Measurements from ENCODE around the gene SUFU.

Gene SUFU

GRCh38 chr10:102620591-102621442, 117.0 kb downstream of the SUFU start:
- Histone ChIP-seq H3K9ac (ENCODE audit: insufficient read length, low read depth) (no peak overlapping the region), H3K27me3 (ENCODE audit: insufficient read depth, insufficient read length) (no peaks in the 10 kb centered on the region), H3K4me3 (ENCODE audit: insufficient read length, low read depth) (no peak overlapping the region), H3K4me1 (ENCODE audit: insufficient read depth, insufficient read length) (peaks cover 7% of the 10 kb centered on the region), H3K9me3 (ENCODE audit: insufficient read depth, low read length) (0 out of 2 replicates have a peak, but pooled peaks cover 7% of the 10 kb centered on the region), H3K36me3 (ENCODE audit: insufficient read depth, insufficient read length, low read length) (peaks cover 29% of the 10 kb centered on the region)
- no peak for DNase-seq (ENCODE audit: low read depth, low spot score)
- no peak for TF ChIP-seq SUZ12 (IDR thresholded peaks at IDR 0.05; ENCODE audit: extremely low read depth, insufficient read depth, insufficient read length)
- no peak for TF ChIP-seq YY1 (IDR thresholded peaks at IDR 0.05; ENCODE audit: insufficient read depth, insufficient read length)
- no peak for TF ChIP-seq ZNF274 (IDR thresholded peaks at IDR 0.05; ENCODE audit: low read depth, low read length)

GRCh38 chr10:102621443-102622325, 117.9 kb downstream of the SUFU start:
- H3K27me3 ChIP-seq (ENCODE audit: insufficient read depth, insufficient read length): no peaks in the 10 kb centered on the region
- H3K36me3 ChIP-seq (ENCODE audit: insufficient read depth, insufficient read length, low read length): peaks cover 24% of the 10 kb centered on the region
- H3K4me1 ChIP-seq (ENCODE audit: insufficient read depth, insufficient read length): peaks cover 10% of the 10 kb centered on the region
- no peak for DNase-seq (ENCODE audit: low read depth, low spot score)
- no peak overlapping the region for H3K4me3 ChIP-seq (ENCODE audit: insufficient read length, low read depth)
- TF ChIP-seq SUZ12 (IDR thresholded peaks at IDR 0.05; ENCODE audit: extremely low read depth, insufficient read depth, insufficient read length) (no peak), ZNF274 (IDR thresholded peaks at IDR 0.05; ENCODE audit: low read depth, low read length) (no peak), YY1 (IDR thresholded peaks at IDR 0.05; ENCODE audit: insufficient read depth, insufficient read length) (no peak)
- H3K9ac ChIP-seq (ENCODE audit: insufficient read length, low read depth): no peak overlapping the region
- 0 out of 2 replicates have a peak, but pooled peaks cover 7% of the 10 kb centered on the region for H3K9me3 ChIP-seq (ENCODE audit: insufficient read depth, low read length)

GRCh38 chr10:102624094-102624493, 120.3 kb downstream of the SUFU start:
- no peak for TF ChIP-seq ZNF274 (IDR thresholded peaks at IDR 0.05; ENCODE audit: low read depth, low read length)
- no peak for TF ChIP-seq SUZ12 (IDR thresholded peaks at IDR 0.05; ENCODE audit: extremely low read depth, insufficient read depth, insufficient read length)
- no peak for TF ChIP-seq YY1 (IDR thresholded peaks at IDR 0.05; ENCODE audit: insufficient read depth, insufficient read length)
- Histone ChIP-seq H3K4me1 (ENCODE audit: insufficient read depth, insufficient read length) (peaks cover 22% of the 10 kb centered on the region), H3K36me3 (ENCODE audit: insufficient read depth, insufficient read length, low read length) (peaks cover 9% of the 10 kb centered on the region)

GRCh38 chr10:102624751-102625645, 121.2 kb downstream of the SUFU start:
- peaks cover 8% of the 10 kb centered on the region for H3K36me3 ChIP-seq (ENCODE audit: insufficient read depth, insufficient read length, low read length)
- no peak overlapping the region for H3K4me3 ChIP-seq (ENCODE audit: insufficient read length, low read depth)
- no peak for TF ChIP-seq YY1 (IDR thresholded peaks at IDR 0.05; ENCODE audit: insufficient read depth, insufficient read length)
- TF ChIP-seq ZNF274 (IDR thresholded peaks at IDR 0.05; ENCODE audit: low read depth, low read length): no peak
- no peak for TF ChIP-seq SUZ12 (IDR thresholded peaks at IDR 0.05; ENCODE audit: extremely low read depth, insufficient read depth, insufficient read length)
- peaks cover 19% of the 10 kb centered on the region for H3K4me1 ChIP-seq (ENCODE audit: insufficient read depth, insufficient read length)
- H3K9me3 ChIP-seq (ENCODE audit: insufficient read depth, low read length): 0 out of 2 replicates have a peak, but pooled peaks cover 7% of the 10 kb centered on the region
- peak overlapping the region; percentile 3 for H3K9ac ChIP-seq (ENCODE audit: insufficient read length, low read depth)
- H3K27me3 ChIP-seq (ENCODE audit: insufficient read depth, insufficient read length): no peaks in the 10 kb centered on the region
- no peak for DNase-seq (ENCODE audit: low read depth, low spot score)

More at GRCh38 chr10:102624094-102624493, 120.3 kb downstream of the SUFU start:
- Histone ChIP-seq H3K27me3 (ENCODE audit: insufficient read depth, insufficient read length) (no peaks in the 10 kb centered on the region), H3K9me3 (ENCODE audit: insufficient read depth, low read length) (0 out of 2 replicates have a peak, but pooled peaks cover 7% of the 10 kb centered on the region), H3K4me3 (ENCODE audit: insufficient read length, low read depth) (no peak overlapping the region), H3K9ac (ENCODE audit: insufficient read length, low read depth) (no peak overlapping the region)
- no peak for DNase-seq (ENCODE audit: low read depth, low spot score)

- Histone ChIP-seq H3K4me1 (ENCODE audit: insufficient read depth, insufficient read length) (peaks cover 29% of the 10 kb centered on the region), H3K9me3 (ENCODE audit: insufficient read depth, low read length) (0 out of 2 replicates have a peak, but pooled peaks cover 7% of the 10 kb centered on the region), H3K36me3 (ENCODE audit: insufficient read depth, insufficient read length, low read length) (peaks cover 4% of the 10 kb centered on the region), H3K4me3 (ENCODE audit: insufficient read length, low read depth) (no peak overlapping the region), H3K27me3 (ENCODE audit: insufficient read depth, insufficient read length) (no peaks in the 10 kb centered on the region), H3K9ac (ENCODE audit: insufficient read length, low read depth) (no peak overlapping the region)
- no peak for DNase-seq (ENCODE audit: low read depth, low spot score)
- TF ChIP-seq YY1 (IDR thresholded peaks at IDR 0.05; ENCODE audit: insufficient read depth, insufficient read length): no peak
- TF ChIP-seq ZNF274 (IDR thresholded peaks at IDR 0.05; ENCODE audit: low read depth, low read length): no peak
- no peak for TF ChIP-seq SUZ12 (IDR thresholded peaks at IDR 0.05; ENCODE audit: extremely low read depth, insufficient read depth, insufficient read length)
Measured at GRCh38 chr10:102626026-102626685, 122.4 kb downstream of the SUFU start.

GRCh38 chr10:102627291-102627735, 123.5 kb downstream of the SUFU start:
- Histone ChIP-seq H3K36me3 (ENCODE audit: insufficient read depth, insufficient read length, low read length) (peaks cover 11% of the 10 kb centered on the region), H3K9ac (ENCODE audit: insufficient read length, low read depth) (peak overlapping the region; percentile 76), H3K9me3 (ENCODE audit: insufficient read depth, low read length) (0 out of 2 replicates have a peak, but pooled peaks cover 7% of the 10 kb centered on the region), H3K4me3 (ENCODE audit: insufficient read length, low read depth) (no peak overlapping the region), H3K4me1 (ENCODE audit: insufficient read depth, insufficient read length) (peaks cover 31% of the 10 kb centered on the region), H3K27me3 (ENCODE audit: insufficient read depth, insufficient read length) (no peaks in the 10 kb centered on the region)
- no peak for DNase-seq (ENCODE audit: low read depth, low spot score)
- no peak for TF ChIP-seq ZNF274 (IDR thresholded peaks at IDR 0.05; ENCODE audit: low read depth, low read length)
- no peak for TF ChIP-seq YY1 (IDR thresholded peaks at IDR 0.05; ENCODE audit: insufficient read depth, insufficient read length)
- no peak for TF ChIP-seq SUZ12 (IDR thresholded peaks at IDR 0.05; ENCODE audit: extremely low read depth, insufficient read depth, insufficient read length)
